Measurements from ENCODE around the gene SUPT16H.

Gene SUPT16H

GRCh38 chr14:21343035-21343794 is 40.6 kb downstream of the SUPT16H start:
- no peak overlapping the region for H3K4me3 Mint-ChIP-seq
- DNase-seq (ENCODE audit: low spot score in 2 of 2) (no peak), ATAC-seq (ENCODE audit: low read depth) (no peak)
- peaks cover 4% of the 10 kb centered on the region for H3K27me3 Mint-ChIP-seq
- peaks cover 2% of the 10 kb centered on the region for H3K4me1 Mint-ChIP-seq
- no peak overlapping the region for H3K27ac Mint-ChIP-seq
- no peaks in the 10 kb centered on the region for H3K36me3 Mint-ChIP-seq
- H3K9me3 Mint-ChIP-seq = no peaks in the 10 kb centered on the region

GRCh38 chr14:21334202-21334906 is 49.5 kb downstream of the SUPT16H start:
- ATAC-seq (ENCODE audit: low read depth) (no peak), DNase-seq (ENCODE audit: low spot score in 2 of 2) (no peak)
- H3K4me1 Mint-ChIP-seq = no peaks in the 10 kb centered on the region
- H3K27me3 Mint-ChIP-seq = no peaks in the 10 kb centered on the region
- no peaks in the 10 kb centered on the region for H3K9me3 Mint-ChIP-seq
- no peak overlapping the region for H3K27ac Mint-ChIP-seq
- no peak overlapping the region for H3K4me3 Mint-ChIP-seq
- no peaks in the 10 kb centered on the region for H3K36me3 Mint-ChIP-seq

GRCh38 chr14:21332950-21333349 is 50.9 kb downstream of the SUPT16H start:
- H3K36me3 Mint-ChIP-seq = no peaks in the 10 kb centered on the region
- no peaks in the 10 kb centered on the region for H3K27me3 Mint-ChIP-seq
- no peak overlapping the region for H3K4me3 Mint-ChIP-seq

GRCh38 chr14:21326972-21327371 is 56.8 kb downstream of the SUPT16H start:
- H3K27ac Mint-ChIP-seq = no peak overlapping the region
- H3K36me3 Mint-ChIP-seq = no peaks in the 10 kb centered on the region
- no peak for ATAC-seq (ENCODE audit: low read depth)
- no peak overlapping the region for H3K4me3 Mint-ChIP-seq
- no peaks in the 10 kb centered on the region for H3K9me3 Mint-ChIP-seq
- peaks cover 9% of the 10 kb centered on the region for H3K27me3 Mint-ChIP-seq
- no peak for DNase-seq (ENCODE audit: low spot score in 2 of 2)
- no peaks in the 10 kb centered on the region for H3K4me1 Mint-ChIP-seq

More at GRCh38 chr14:21332950-21333349, 50.9 kb downstream of the SUPT16H start:
- Mint-ChIP-seq H3K27ac (no peak overlapping the region), H3K4me1 (no peaks in the 10 kb centered on the region), H3K9me3 (no peaks in the 10 kb centered on the region)
- no peak for DNase-seq (ENCODE audit: low spot score in 2 of 2)
- no peak for ATAC-seq (ENCODE audit: low read depth)

- H3K36me3 Mint-ChIP-seq = no peaks in the 10 kb centered on the region
- H3K4me3 Mint-ChIP-seq = no peak overlapping the region
- H3K27ac Mint-ChIP-seq = peak overlapping the region; percentile 9
- H3K27me3 Mint-ChIP-seq = peaks cover 11% of the 10 kb centered on the region
- DNase-seq (ENCODE audit: low spot score in 2 of 2) = no peak
- no peak for ATAC-seq (ENCODE audit: low read depth)
- H3K4me1 Mint-ChIP-seq = peaks cover 8% of the 10 kb centered on the region
- H3K9me3 Mint-ChIP-seq = no peaks in the 10 kb centered on the region
These were observed 61.1 kb downstream of the SUPT16H start for GRCh38 chr14:21322716-21323115.

GRCh38 chr14:21320913-21321312 is 62.9 kb downstream of the SUPT16H start:
- Mint-ChIP-seq H3K9me3 (no peaks in the 10 kb centered on the region), H3K4me1 (peaks cover 14% of the 10 kb centered on the region), H3K36me3 (no peaks in the 10 kb centered on the region), H3K4me3 (no peak overlapping the region), H3K27me3 (peaks cover 9% of the 10 kb centered on the region), H3K27ac (no peak overlapping the region)
- DNase-seq (ENCODE audit: low spot score in 2 of 2) (no peak), ATAC-seq (ENCODE audit: low read depth) (no peak)

GRCh38 chr14:21317398-21317797 is 66.4 kb downstream of the SUPT16H start:
- Mint-ChIP-seq H3K4me1 (peaks cover 14% of the 10 kb centered on the region), H3K9me3 (no peaks in the 10 kb centered on the region), H3K27me3 (peaks cover 3% of the 10 kb centered on the region), H3K4me3 (no peak overlapping the region), H3K27ac (no peak overlapping the region), H3K36me3 (no peaks in the 10 kb centered on the region)
- DNase-seq (ENCODE audit: low spot score in 2 of 2) (no peak), ATAC-seq (ENCODE audit: low read depth) (peak; percentile 73)

GRCh38 chr14:21313512-21313911 is 70.3 kb downstream of the SUPT16H start:
- H3K4me1 Mint-ChIP-seq = peaks cover 13% of the 10 kb centered on the region

GRCh38 chr14:21311614-21312013 is 72.2 kb downstream of the SUPT16H start:
- no peak overlapping the region for H3K27ac Mint-ChIP-seq
- no peak for ATAC-seq (ENCODE audit: low read depth)
- no peaks in the 10 kb centered on the region for H3K27me3 Mint-ChIP-seq
- no peak for DNase-seq (ENCODE audit: low spot score in 2 of 2)
- peaks cover 18% of the 10 kb centered on the region for H3K4me1 Mint-ChIP-seq
- no peaks in the 10 kb centered on the region for H3K36me3 Mint-ChIP-seq
- no peak overlapping the region for H3K4me3 Mint-ChIP-seq
- H3K9me3 Mint-ChIP-seq = no peaks in the 10 kb centered on the region

More at GRCh38 chr14:21313512-21313911, 70.3 kb downstream of the SUPT16H start:
- no peak overlapping the region for H3K4me3 Mint-ChIP-seq
- no peaks in the 10 kb centered on the region for H3K27me3 Mint-ChIP-seq
- no peak for DNase-seq (ENCODE audit: low spot score in 2 of 2)
- H3K9me3 Mint-ChIP-seq = no peaks in the 10 kb centered on the region
- H3K27ac Mint-ChIP-seq = no peak overlapping the region
- no peaks in the 10 kb centered on the region for H3K36me3 Mint-ChIP-seq
- ATAC-seq (ENCODE audit: low read depth) = no peak

- DNase-seq (ENCODE audit: low spot score in 2 of 2) (no peak), ATAC-seq (ENCODE audit: low read depth) (no peak)
- H3K4me3 Mint-ChIP-seq = no peak overlapping the region
These were observed 73.9 kb downstream of the SUPT16H start for GRCh38 chr14:21309956-21310355.

GRCh38 chr14:21309238-21309636 is 74.6 kb downstream of the SUPT16H start:
- Mint-ChIP-seq H3K4me3 (peak overlapping the region; percentile 90), H3K9me3 (no peaks in the 10 kb centered on the region), H3K36me3 (no peaks in the 10 kb centered on the region), H3K4me1 (peaks cover 18% of the 10 kb centered on the region), H3K27me3 (no peaks in the 10 kb centered on the region), H3K27ac (peak overlapping the region; percentile 91)
- DNase-seq (ENCODE audit: low spot score in 2 of 2) = no peak
- ATAC-seq (ENCODE audit: low read depth) = no peak

More at GRCh38 chr14:21309956-21310355, 73.9 kb downstream of the SUPT16H start:
- no peaks in the 10 kb centered on the region for H3K27me3 Mint-ChIP-seq
- no peak overlapping the region for H3K27ac Mint-ChIP-seq
- H3K4me1 Mint-ChIP-seq = peaks cover 18% of the 10 kb centered on the region
- no peaks in the 10 kb centered on the region for H3K36me3 Mint-ChIP-seq
- H3K9me3 Mint-ChIP-seq = no peaks in the 10 kb centered on the region

- H3K27ac Mint-ChIP-seq = peak overlapping the region; percentile 91
- ATAC-seq (ENCODE audit: low read depth) = peak; percentile 84
- no peaks in the 10 kb centered on the region for H3K9me3 Mint-ChIP-seq
- no peaks in the 10 kb centered on the region for H3K27me3 Mint-ChIP-seq
- peaks cover 18% of the 10 kb centered on the region for H3K4me1 Mint-ChIP-seq
- peak; percentile 55 to 79 for DNase-seq (ENCODE audit: low spot score in 2 of 2)
- no peaks in the 10 kb centered on the region for H3K36me3 Mint-ChIP-seq
- H3K4me3 Mint-ChIP-seq = peak overlapping the region; percentile 90
These were observed 75.2 kb downstream of the SUPT16H start for GRCh38 chr14:21308479-21309237.

GRCh38 chr14:21308132-21308478 is 75.7 kb downstream of the SUPT16H start:
- ATAC-seq (ENCODE audit: low read depth) (no peak), DNase-seq (ENCODE audit: low spot score in 2 of 2) (no peak)
- Mint-ChIP-seq H3K4me3 (peak overlapping the region; percentile 90), H3K9me3 (no peaks in the 10 kb centered on the region), H3K27ac (peak overlapping the region; percentile 91), H3K4me1 (peaks cover 18% of the 10 kb centered on the region), H3K36me3 (no peaks in the 10 kb centered on the region), H3K27me3 (no peaks in the 10 kb centered on the region)

- Mint-ChIP-seq H3K27ac (peak overlapping the region; percentile 91), H3K4me1 (peaks cover 18% of the 10 kb centered on the region), H3K27me3 (no peaks in the 10 kb centered on the region), H3K36me3 (no peaks in the 10 kb centered on the region), H3K9me3 (no peaks in the 10 kb centered on the region), H3K4me3 (peak overlapping the region; percentile 90)
- DNase-seq (ENCODE audit: low spot score in 2 of 2) (peak in 1 of 2 donors; percentile 37), ATAC-seq (ENCODE audit: low read depth) (peak; percentile 59)
These were observed 76.2 kb downstream of the SUPT16H start for GRCh38 chr14:21307637-21308036.
